ENCODE results near the gene RGS12. TPM values are rescaled to one million over a fixed set of nuclear protein-coding genes. Genes with fewer than 3 reads are reported as not detected.

The RGS12 gene
- total RNA-seq, 2 experiments from 2014 or later, result 5.2 to 6.4 TPM

DNA sequence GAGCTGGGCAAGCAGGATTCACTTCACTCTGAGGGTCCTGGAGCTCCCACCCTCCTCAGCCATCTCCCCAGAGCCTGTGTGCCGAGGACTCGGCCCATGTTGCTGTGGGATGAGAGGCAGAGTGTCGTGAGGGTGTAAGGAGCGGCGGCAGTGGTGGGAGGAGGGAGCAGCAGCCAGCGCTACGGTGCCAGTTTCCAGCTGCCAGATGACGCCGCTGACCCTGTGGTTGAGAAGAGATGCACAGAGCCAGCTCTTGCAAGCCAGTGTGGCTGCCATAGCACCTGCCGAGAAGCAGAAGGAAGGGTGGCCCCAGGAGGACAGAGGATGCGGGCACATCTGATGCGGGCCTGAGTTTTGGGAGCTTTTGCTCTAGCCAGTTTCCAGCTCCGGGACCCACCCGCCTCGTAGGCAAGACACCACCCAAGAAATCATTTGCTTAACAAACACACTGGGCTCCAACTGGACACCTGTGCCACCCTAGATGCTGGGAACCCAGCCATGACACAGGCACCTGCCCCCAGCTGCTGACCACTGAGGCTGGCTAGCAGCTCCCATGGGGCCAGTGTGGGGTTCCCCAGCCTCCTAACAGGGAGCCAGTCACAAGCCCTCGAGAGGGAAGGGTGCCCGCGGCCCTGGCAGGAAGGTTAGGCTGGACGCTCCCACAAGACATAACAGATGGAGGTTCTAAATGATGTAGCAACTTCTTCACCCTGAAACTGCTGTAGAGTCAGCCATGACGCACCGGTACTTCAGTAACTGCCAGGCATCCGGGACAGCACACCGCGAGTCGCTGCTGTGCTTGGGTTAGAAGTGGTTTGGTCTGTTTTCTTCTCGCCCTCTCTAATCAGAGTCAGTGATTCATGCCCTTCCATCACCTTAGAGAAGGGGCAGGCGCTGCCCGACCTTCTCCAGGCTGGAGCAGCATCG lies 35.0 kb upstream of the RGS12 start:
- Histone ChIP-seq H4K20me1 (ENCODE audit: insufficient read depth, low read length) (no peaks in the 10 kb centered on the region), H2AFZ (ENCODE audit: low read length) (no peak overlapping the region), H3K4me2 (ENCODE audit: low read length) (no peak overlapping the region), H3K9me2 (ENCODE audit: insufficient read depth, low read length) (no peaks in the 10 kb centered on the region), H3K4me1 (ENCODE audit: insufficient read depth, low read length, poor library complexity, severe bottlenecking) (no peaks in the 10 kb centered on the region), H3K4me3 (ENCODE audit: low read depth, low read length, poor library complexity, severe bottlenecking) (no peak overlapping the region), H3K9me3 (ENCODE audit: low read length) (no peaks in the 10 kb centered on the region), H3K36me3 (ENCODE audit: insufficient read depth, low read length) (no peaks in the 10 kb centered on the region), H3K79me2 (ENCODE audit: insufficient read depth, low read depth, low read length) (no peaks in the 10 kb centered on the region), H3K27ac (ENCODE audit: low read depth, low read length, poor library complexity, severe bottlenecking) (no peak overlapping the region)
- intact Hi-C loops (cut with micrococcal nuclease; ENCODE audit: unreplicated experiment), result no loop called here
- no TSS peak for BruUV-seq (replicated peaks)
- TF ChIP-seq, protein P1, sequence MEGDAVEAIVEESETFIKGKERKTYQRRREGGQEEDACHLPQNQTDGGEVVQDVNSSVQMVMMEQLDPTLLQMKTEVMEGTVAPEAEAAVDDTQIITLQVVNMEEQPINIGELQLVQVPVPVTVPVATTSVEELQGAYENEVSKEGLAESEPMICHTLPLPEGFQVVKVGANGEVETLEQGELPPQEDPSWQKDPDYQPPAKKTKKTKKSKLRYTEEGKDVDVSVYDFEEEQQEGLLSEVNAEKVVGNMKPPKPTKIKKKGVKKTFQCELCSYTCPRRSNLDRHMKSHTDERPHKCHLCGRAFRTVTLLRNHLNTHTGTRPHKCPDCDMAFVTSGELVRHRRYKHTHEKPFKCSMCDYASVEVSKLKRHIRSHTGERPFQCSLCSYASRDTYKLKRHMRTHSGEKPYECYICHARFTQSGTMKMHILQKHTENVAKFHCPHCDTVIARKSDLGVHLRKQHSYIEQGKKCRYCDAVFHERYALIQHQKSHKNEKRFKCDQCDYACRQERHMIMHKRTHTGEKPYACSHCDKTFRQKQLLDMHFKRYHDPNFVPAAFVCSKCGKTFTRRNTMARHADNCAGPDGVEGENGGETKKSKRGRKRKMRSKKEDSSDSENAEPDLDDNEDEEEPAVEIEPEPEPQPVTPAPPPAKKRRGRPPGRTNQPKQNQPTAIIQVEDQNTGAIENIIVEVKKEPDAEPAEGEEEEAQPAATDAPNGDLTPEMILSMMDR (conservative IDR thresholded peaks at IDR 0.05; ENCODE audit: low read length), result no peak
- TF ChIP-seq EZH2phosphoT487 (IDR thresholded peaks at IDR 0.05; ENCODE audit: borderline replicate concordance, low read depth, low read length), result no peak
- ChIA-PET CTCF (ENCODE audit: unreplicated experiment) (interaction anchor here (0.5 kb wide), 1 partner anchor 507 kb away, joined by 3 read pairs; no protein-coding TSS in a partner anchor), POLR2A (interaction anchor here (0.6 kb wide), 2 partner anchors 20 to 419 kb away, joined by 3 read pairs; no protein-coding TSS in a partner anchor)
- DNase-seq (ENCODE audit: low spot score), result no peak

DNA sequence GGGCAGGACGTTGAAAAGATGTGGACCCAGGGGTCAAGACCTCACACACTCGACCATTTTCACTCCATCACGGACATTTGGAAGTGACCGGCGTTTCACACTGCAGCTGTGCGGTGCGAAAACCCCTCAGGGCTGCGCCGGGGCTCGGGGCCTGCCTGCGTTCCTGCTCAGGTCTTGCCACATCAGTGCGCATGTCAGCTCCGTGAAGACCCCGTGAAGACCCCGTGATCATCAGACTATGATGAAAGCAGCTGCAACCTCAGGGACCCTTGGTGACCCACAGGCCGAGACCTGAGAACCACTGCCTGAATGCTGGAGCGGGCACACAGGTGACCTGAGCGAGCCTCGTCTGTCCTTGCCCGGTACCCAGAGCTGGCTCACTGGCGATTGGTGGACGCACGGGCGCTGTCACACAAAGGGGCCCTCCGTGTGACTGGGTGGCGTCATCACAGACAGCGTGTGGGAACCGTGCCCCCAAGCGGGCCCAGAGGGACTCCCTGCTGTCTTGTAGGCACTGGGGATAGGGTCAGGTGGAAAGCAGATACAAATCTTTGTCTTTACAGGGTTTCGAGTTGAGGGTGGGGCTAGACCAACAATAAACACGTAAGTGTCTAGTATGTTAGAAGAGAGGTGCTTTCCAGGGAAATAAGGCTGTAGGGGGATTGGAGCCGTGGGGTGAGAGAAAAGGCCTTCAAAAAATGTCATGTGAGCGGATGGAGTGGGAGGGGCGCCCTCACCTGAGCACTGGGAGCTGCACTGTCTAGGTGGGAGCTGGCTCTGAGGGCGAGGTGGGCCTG lies 31.2 kb upstream of the RGS12 start:
- Histone ChIP-seq H3K9me2 (ENCODE audit: insufficient read depth, low read length) (no peaks in the 10 kb centered on the region), H2AFZ (ENCODE audit: low read length) (no peak overlapping the region), H3K4me3 (ENCODE audit: low read depth, low read length, poor library complexity, severe bottlenecking) (no peak overlapping the region), H3K4me1 (ENCODE audit: insufficient read depth, low read length, poor library complexity, severe bottlenecking) (no peaks in the 10 kb centered on the region), H3K36me3 (ENCODE audit: insufficient read depth, low read length) (no peaks in the 10 kb centered on the region), H3K9me3 (ENCODE audit: low read length) (no peaks in the 10 kb centered on the region), H3K4me2 (ENCODE audit: low read length) (no peak overlapping the region), H3K79me2 (ENCODE audit: insufficient read depth, low read depth, low read length) (no peaks in the 10 kb centered on the region), H4K20me1 (ENCODE audit: insufficient read depth, low read length) (no peaks in the 10 kb centered on the region), H3K27ac (ENCODE audit: low read depth, low read length, poor library complexity, severe bottlenecking) (no peak overlapping the region)
- intact Hi-C loops (cut with micrococcal nuclease; ENCODE audit: unreplicated experiment), result loop anchor here (5.0 kb wide), 1 partner anchor 71 kb away; no protein-coding TSS in a partner anchor
- no peak for TF ChIP-seq EZH2phosphoT487 (IDR thresholded peaks at IDR 0.05; ENCODE audit: borderline replicate concordance, low read depth, low read length)
- TF ChIP-seq, protein P1 (conservative IDR thresholded peaks at IDR 0.05; ENCODE audit: low read length), result no peak
- DNase-seq (ENCODE audit: low spot score), result no peak
- CTCF ChIA-PET (ENCODE audit: unreplicated experiment), result no interaction called here
- BruUV-seq (replicated peaks), result no TSS peak
- POLR2A ChIA-PET, result no interaction called here
